HS-5 (cell line): ENCODE measurements around the gene EN1.
A peak's percentile ranks its signal among the peaks of the same experiment; 100 is the strongest.

Experiments used
- DNase-seq: peaks from one replicate; pipeline ENCODE4 v3.0.0-alpha.2; 2012; ENCODE audit warnings: low read depth

Gene EN1

GRCh38 chr2:118846953-118847761, at the start of gene EN1:
TSS of gene EN1 (minus strand) at chr2:118847648. CDS start at chr2:118847167, 481 bp downstream.
- no peak for DNase-seq

GRCh38 chr2:118893100-118893499, 45.7 kb upstream of the EN1 start:
- DNase-seq = no peak

GRCh38 chr2:118889995-118890394, 42.5 kb upstream of the EN1 start:
- DNase-seq = no peak

GRCh38 chr2:118883792-118884191, 36.3 kb upstream of the EN1 start:
- no peak for DNase-seq

- DNase-seq = peak; percentile 35
Measured at GRCh38 chr2:118882693-118883336, 35.4 kb upstream of the EN1 start.

- DNase-seq = no peak
Measured at GRCh38 chr2:118881490-118882129, 34.2 kb upstream of the EN1 start.

GRCh38 chr2:118880501-118880900, 33.1 kb upstream of the EN1 start:
- no peak for DNase-seq

- DNase-seq = no peak
Measured at GRCh38 chr2:118878531-118879149, 31.2 kb upstream of the EN1 start.

GRCh38 chr2:118875318-118875717, 27.9 kb upstream of the EN1 start:
- DNase-seq = no peak

GRCh38 chr2:118874324-118874723, 26.9 kb upstream of the EN1 start:
- DNase-seq = no peak

GRCh38 chr2:118865106-118865505, 17.7 kb upstream of the EN1 start:
- DNase-seq = peak; percentile 32

- no peak for DNase-seq
Measured at GRCh38 chr2:118864207-118864606, 16.8 kb upstream of the EN1 start.

- DNase-seq = peak; percentile 34
Measured at GRCh38 chr2:118861731-118862130, 14.3 kb upstream of the EN1 start.

- no peak for DNase-seq
Measured at GRCh38 chr2:118861242-118861641, 13.8 kb upstream of the EN1 start.

- no peak for DNase-seq
Measured at GRCh38 chr2:118860506-118860905, 13.1 kb upstream of the EN1 start.

GRCh38 chr2:118859157-118859770, 11.8 kb upstream of the EN1 start:
- no peak for DNase-seq

GRCh38 chr2:118858485-118859156, 11.2 kb upstream of the EN1 start:
- no peak for DNase-seq

- DNase-seq = no peak
Measured at GRCh38 chr2:118857677-118858484, 10.4 kb upstream of the EN1 start.

GRCh38 chr2:118856978-118857676, 9.7 kb upstream of the EN1 start:
- no peak for DNase-seq

GRCh38 chr2:118856330-118856977, 9.0 kb upstream of the EN1 start:
- DNase-seq = no peak
